ENCODE data around the gene FAM184A.
"Not testable (repeated sequence)": the region's sequence is repeated elsewhere in the genome, so short reads cannot be mapped to it uniquely, and the experiment has no call there.

Gene FAM184A

GRCh38 chr6:119006974-119007373 is 71.5 kb downstream of the FAM184A start:
- no peak for TF ChIP-seq CTCF (conservative IDR thresholded peaks at IDR 0.05; ENCODE audit: low read depth, low read length)
- Histone ChIP-seq H3K27me3 (ENCODE audit: insufficient read depth, low read depth) (no peaks in the 10 kb centered on the region), H3K36me3 (ENCODE audit: insufficient read depth) (no peaks in the 10 kb centered on the region), H4K20me1 (ENCODE audit: insufficient read depth) (no peaks in the 10 kb centered on the region), H3K79me2 (ENCODE audit: insufficient read depth, low read depth) (no peaks in the 10 kb centered on the region), H3K27ac (no peak overlapping the region), H3K9ac (no peak overlapping the region), H3K4me3 (IDR thresholded peaks at IDR 0.05; ENCODE audit: insufficient read depth, low read depth, low read length) (no peak overlapping the region), H3K4me1 (ENCODE audit: low read depth, poor library complexity, severe bottlenecking) (no peaks in the 10 kb centered on the region), H3K4me2 (no peak overlapping the region), H2AFZ (ENCODE audit: low read depth) (no peak overlapping the region)

GRCh38 chr6:119002069-119002468 is 76.4 kb downstream of the FAM184A start:
- no peak overlapping the region for H3K9ac ChIP-seq
- no peaks in the 10 kb centered on the region for H3K79me2 ChIP-seq (ENCODE audit: insufficient read depth, low read depth)
- H2AFZ ChIP-seq (ENCODE audit: low read depth): no peak overlapping the region
- H3K4me2 ChIP-seq: no peak overlapping the region
- H3K4me3 ChIP-seq (IDR thresholded peaks at IDR 0.05; ENCODE audit: insufficient read depth, low read depth, low read length): no peak overlapping the region
- no peaks in the 10 kb centered on the region for H3K4me1 ChIP-seq (ENCODE audit: low read depth, poor library complexity, severe bottlenecking)
- no peaks in the 10 kb centered on the region for H3K36me3 ChIP-seq (ENCODE audit: insufficient read depth)
- H3K27me3 ChIP-seq (ENCODE audit: insufficient read depth, low read depth): no peaks in the 10 kb centered on the region
- TF ChIP-seq CTCF (conservative IDR thresholded peaks at IDR 0.05; ENCODE audit: low read depth, low read length): no peak
- H3K27ac ChIP-seq: no peak overlapping the region
- no peaks in the 10 kb centered on the region for H4K20me1 ChIP-seq (ENCODE audit: insufficient read depth)

GRCh38 chr6:118999494-119000040 is 78.9 kb downstream of the FAM184A start:
- Histone ChIP-seq H3K4me1 (ENCODE audit: low read depth, poor library complexity, severe bottlenecking) (no peaks in the 10 kb centered on the region), H3K36me3 (ENCODE audit: insufficient read depth) (no peaks in the 10 kb centered on the region), H3K9ac (no peak overlapping the region), H3K79me2 (ENCODE audit: insufficient read depth, low read depth) (no peaks in the 10 kb centered on the region), H3K27me3 (ENCODE audit: insufficient read depth, low read depth) (no peaks in the 10 kb centered on the region), H2AFZ (ENCODE audit: low read depth) (no peak overlapping the region), H3K27ac (no peak overlapping the region), H3K4me3 (IDR thresholded peaks at IDR 0.05; ENCODE audit: insufficient read depth, low read depth, low read length) (no peak overlapping the region), H4K20me1 (ENCODE audit: insufficient read depth) (no peaks in the 10 kb centered on the region), H3K4me2 (no peak overlapping the region)
- TF ChIP-seq CTCF (conservative IDR thresholded peaks at IDR 0.05; ENCODE audit: low read depth, low read length): no peak

GRCh38 chr6:118997426-118997825 is 81.0 kb downstream of the FAM184A start:
- not testable (repeated sequence) for H3K27ac ChIP-seq; H3K9ac ChIP-seq; H3K4me2 ChIP-seq; H3K79me2 ChIP-seq (ENCODE audit: insufficient read depth, low read depth); H3K4me1 ChIP-seq (ENCODE audit: low read depth, poor library complexity, severe bottlenecking); H2AFZ ChIP-seq (ENCODE audit: low read depth); H3K36me3 ChIP-seq (ENCODE audit: insufficient read depth); H4K20me1 ChIP-seq (ENCODE audit: insufficient read depth); H3K4me3 ChIP-seq (IDR thresholded peaks at IDR 0.05; ENCODE audit: insufficient read depth, low read depth, low read length); H3K27me3 ChIP-seq (ENCODE audit: insufficient read depth, low read depth)

- Histone ChIP-seq H4K20me1 (ENCODE audit: insufficient read depth) (no peaks in the 10 kb centered on the region), H3K4me3 (IDR thresholded peaks at IDR 0.05; ENCODE audit: insufficient read depth, low read depth, low read length) (no peak overlapping the region), H3K4me2 (no peak overlapping the region), H3K27ac (no peak overlapping the region), H3K9ac (no peak overlapping the region), H2AFZ (ENCODE audit: low read depth) (no peak overlapping the region), H3K79me2 (ENCODE audit: insufficient read depth, low read depth) (no peaks in the 10 kb centered on the region), H3K36me3 (ENCODE audit: insufficient read depth) (no peaks in the 10 kb centered on the region), H3K27me3 (ENCODE audit: insufficient read depth, low read depth) (no peaks in the 10 kb centered on the region), H3K4me1 (ENCODE audit: low read depth, poor library complexity, severe bottlenecking) (no peaks in the 10 kb centered on the region)
- TF ChIP-seq CTCF (conservative IDR thresholded peaks at IDR 0.05; ENCODE audit: low read depth, low read length): no peak
These were observed 82.1 kb downstream of the FAM184A start for GRCh38 chr6:118996289-118996820.

Measured in KMS-11 (cell line).